HepG2 (cell line): ENCODE measurements around the gene COMP. TPM values are rescaled to one million over a fixed set of nuclear protein-coding genes. Genes with fewer than 3 reads are reported as not detected.

ENCODE experiments used
- ATAC-seq: fragments of 200-7000 bp; cut with Tn5 transposase; 3 replicates; pipeline ENCODE4 v1.9.1; 2020; ENCODE audit warnings: mild to moderate bottlenecking, moderate library complexity
- BruUV-seq: library from RNA; stranded (reverse); fragments of 400-500 nt; replicated peaks from 2 replicates; lab custom pipeline; 2021; lab: Mats Ljungman, UMichigan
- CTCF ChIA-PET: fragments of 300-600 bp; formaldehyde crosslinking; extraction: SDS; loops from one replicate; lab custom pipeline; 2021; ENCODE audit warnings: low total read pairs, inconsistent platforms, low intra/inter-chr PET ratio; lab: Yijun Ruan, JAX
- POLR2A ChIA-PET: fragments of 350-600 bp; sonication (Branson Sonifier 250); formaldehyde crosslinking; loops from one replicate; lab custom pipeline; 2020; ENCODE audit warnings: antibody characterized with exemption, inconsistent platforms; lab: Yijun Ruan, JAX
- DNase-seq: peaks from one replicate; pipeline ENCODE4 v3.0.0-alpha.2; 2015; ENCODE audit warnings: low spot score
- FAIRE-seq: peaks from 3 replicates; lab custom pipeline; 2011; peaks lifted over from hg19 to GRCh38; lab: Jason Lieb, UNC
- H2AFZ ChIP-seq: one replicate; pipeline ENCODE4 v1.6.1; 2011; ENCODE audit warnings: low read length, inconsistent platforms
- H3K27ac ChIP-seq: fragments of 300-600 bp; 3 replicates; pipeline ENCODE4 v1.8.0; 2011; ENCODE audit warnings: mixed run types, mild to moderate bottlenecking, mixed read lengths, low read length, inconsistent platforms; ENCODE audit not compliant: insufficient read depth; ENCODE audit errors: extremely low read length
- H3K27me3 ChIP-seq, 2 experiments: fragments of 200-600 bp in 1 of 2; 2 replicates in 1 of 2; 3 replicates in 1 of 2; pipeline versions ENCODE4 v1.6.0 to v1.8.0; 2011; ENCODE audit warnings: low read length in 2 of 2, mild to moderate bottlenecking in 2 of 2, moderate library complexity in 2 of 2, inconsistent platforms in 1 of 2; ENCODE audit not compliant: insufficient read depth in 2 of 2, control insufficient read depth in 1 of 2
- H3K36me3 ChIP-seq, 2 experiments: fragments of 200-600 bp in 1 of 2; replicated peaks in 1 of 2; 2 replicates in 1 of 2; 3 replicates in 1 of 2; pipeline versions ENCODE4 v1.5.1 to v1.8.0; 2011; ENCODE audit warnings: low read length in 2 of 2, inconsistent platforms in 1 of 2; ENCODE audit not compliant: insufficient read depth in 2 of 2, control insufficient read depth in 1 of 2
- H3K4me1 ChIP-seq: 2 replicates; pipeline ENCODE4 v1.5.1; 2012; ENCODE audit warnings: low read length, inconsistent platforms; ENCODE audit not compliant: insufficient read depth
- H3K4me2 ChIP-seq: 2 replicates; pipeline ENCODE4 v1.6.0; 2011; ENCODE audit warnings: low read depth, low read length, inconsistent platforms
- H3K4me3 ChIP-seq, 3 experiments: fragments of 200-600 bp in 1 of 3; sonication (generic), shearing (Covaris generic) in 1 of 3; replicated peaks in 1 of 3; 2 replicates each; pipeline ENCODE4 v1.5.1; 2011 to 2016; ENCODE audit warnings: low read length in 3 of 3, inconsistent platforms in 2 of 3, low read depth in 2 of 3, mild to moderate bottlenecking in 2 of 3, control low read depth in 1 of 3, mixed read lengths in 1 of 3; ENCODE audit not compliant: insufficient read depth in 1 of 3
- H3K79me2 ChIP-seq: one replicate; pipeline ENCODE4 v1.6.1; 2011; ENCODE audit warnings: low read length, inconsistent platforms; ENCODE audit not compliant: insufficient read depth
- H3K9ac ChIP-seq: 2 replicates; pipeline ENCODE4 v1.6.0; 2011; ENCODE audit warnings: mild to moderate bottlenecking, low read depth, low read length, inconsistent platforms; ENCODE audit not compliant: insufficient read depth
- H3K9me3 ChIP-seq: 2 replicates; pipeline ENCODE4 v1.5.1; 2012; ENCODE audit warnings: mild to moderate bottlenecking, low read length
- H4K20me1 ChIP-seq: 2 replicates; pipeline ENCODE4 v1.6.0; 2011; ENCODE audit warnings: inconsistent platforms, mild to moderate bottlenecking, low read length, moderate library complexity; ENCODE audit not compliant: insufficient read depth
- HNRNPK ChIP-seq: fragments of 200-400 bp; formaldehyde crosslinking; IDR thresholded peaks from 2 replicates; pipeline ENCODE4 v1.6.1; 2018; ENCODE audit warnings: low read length, low read depth, moderate library complexity, mild to moderate bottlenecking; ENCODE audit not compliant: poor library complexity, severe bottlenecking
- PHF5A ChIP-seq: IDR thresholded peaks from one replicate; pipeline ENCODE4 v1.6.1; 2018; ENCODE audit warnings: low read depth, missing genetic modification reagents; ENCODE audit not compliant: unreplicated experiment
- SMAD1 ChIP-seq: sonication (generic); formaldehyde crosslinking; IDR thresholded peaks from 2 replicates; pipeline ENCODE4 v1.4.0; 2020; ENCODE audit warnings: missing genetic modification reagents, low read depth, mild to moderate bottlenecking, borderline replicate concordance
- XBP1 ChIP-seq: sonication (generic); formaldehyde crosslinking; IDR thresholded peaks from 2 replicates; pipeline ENCODE4 v1.5.0; 2020; ENCODE audit warnings: missing genetic modification reagents
- ZFP62 ChIP-seq: sonication (generic); formaldehyde crosslinking; IDR thresholded peaks from 2 replicates; pipeline ENCODE4 v1.4.0; 2020; ENCODE audit warnings: missing genetic modification reagents
- ZNF20 ChIP-seq: sonication (generic); formaldehyde crosslinking; IDR thresholded peaks from 2 replicates; pipeline ENCODE4 v1.4.0; 2020; ENCODE audit warnings: mild to moderate bottlenecking, moderate library complexity, missing genetic modification reagents
- ZNF235 ChIP-seq: sonication (generic); formaldehyde crosslinking; IDR thresholded peaks from 2 replicates; pipeline ENCODE4 v1.8.1; 2023; ENCODE audit warnings: mild to moderate bottlenecking, missing genetic modification reagents, borderline replicate concordance
- ZNF383 ChIP-seq: sonication (generic); formaldehyde crosslinking; IDR thresholded peaks from 2 replicates; pipeline ENCODE4 v1.4.0; 2020; ENCODE audit warnings: missing genetic modification reagents, mild to moderate bottlenecking, borderline replicate concordance
- ZNF44 ChIP-seq: sonication (generic); formaldehyde crosslinking; IDR thresholded peaks from 2 replicates; pipeline ENCODE4 v1.5.1; 2020; ENCODE audit warnings: mild to moderate bottlenecking, missing genetic modification reagents
- ZSCAN31 ChIP-seq: sonication (generic); formaldehyde crosslinking; IDR thresholded peaks from 2 replicates; pipeline ENCODE4 v1.5.0; 2020; ENCODE audit warnings: low read depth, mild to moderate bottlenecking, missing genetic modification reagents
- WGBS: methylation state at CpG from one replicate; pipeline ENCODE4 v1.1.6; 2017; ENCODE audit warnings: low lambda C conversion rate; 5-methylcytosine and 5-hydroxymethylcytosine counted together
- in situ Hi-C: cut with HindIII; loops from 2 replicates; pipeline ENCODE4 v1.10.0; 2017; ENCODE audit warnings: low pct_unique_long_range_greater_than_20kb; ENCODE audit not compliant: extremely low pct_ligation_motif_present
- intact Hi-C: fragments of 100-400 bp; cut with micrococcal nuclease; formaldehyde crosslinking; loops from one replicate; pipeline ENCODE4 v1.10.0; 2022; ENCODE audit not compliant: unreplicated experiment
- polyA plus RNA-seq, 8 experiments: library from polyadenylated mRNA; depleted of rRNA in 3 of 8; stranded (reverse) in 7 of 8; unstranded in 1 of 8; fragments of >200 nt; fragmentation: Illumina TruSeq in 4 of 8; extraction: Trizol in 4 of 8; gene quantifications; 2 replicates each; pipeline versions ENCODE4 v1.2.1 to v1.2.3, GENCODE V29; 2011 to 2016; ENCODE audit warnings: low read depth in 4 of 8, missing spikeins in 1 of 8, mixed read lengths in 1 of 8; ENCODE audit not compliant: insufficient read depth in 1 of 8
- total RNA-seq, 5 experiments: library from RNA; depleted of rRNA; stranded (reverse); fragments of >200 nt; fragmentation: Illumina TruSeq; extraction: Trizol; gene quantifications; 2 replicates each; pipeline ENCODE4 v1.2.3, GENCODE V29; 2016; ENCODE audit warnings: low read depth in 1 of 5
- TF ChIP-seq, protein P1 (sequence below): sonication (generic); formaldehyde crosslinking; IDR thresholded peaks from 2 replicates; pipeline ENCODE4 v1.4.0; 2020; ENCODE audit warnings: missing genetic modification reagents, mild to moderate bottlenecking, borderline replicate concordance
- TF ChIP-seq, protein P2 (sequence below): sonication (generic); formaldehyde crosslinking; IDR thresholded peaks from 2 replicates; pipeline ENCODE4 v1.5.1; 2020; ENCODE audit warnings: mild to moderate bottlenecking, missing genetic modification reagents
- TF ChIP-seq, protein P3 (sequence below): sonication (generic); formaldehyde crosslinking; IDR thresholded peaks from 2 replicates; pipeline ENCODE4 v1.9.0; 2022; ENCODE audit warnings: low read depth, missing genetic modification reagents

The COMP gene
- total and polyA plus RNA-seq, 2 of the 13 experiments (the other 11 are each of a cell fraction or from before 2014, with no cell fraction given), result 0.04 to 0.13 TPM

- ATAC-seq (no peak), DNase-seq (no peak), FAIRE-seq (no peak)
- Histone ChIP-seq H3K9me3 (no peaks in the 10 kb centered on the region), H3K79me2 (peaks cover 3% of the 10 kb centered on the region), H3K9ac (no peak overlapping the region), H3K27ac (no peak overlapping the region), H2AFZ (no peak overlapping the region), H3K4me1 (peaks cover 29% of the 10 kb centered on the region), H3K4me3 (no peak overlapping the region), H3K4me2 (no peak overlapping the region), H4K20me1 (no peaks in the 10 kb centered on the region), H3K27me3 (no peaks in the 10 kb centered on the region), H3K36me3 (0 out of 5 replicates have a peak, but pooled peaks cover 0 to 7% of the 10 kb centered on the region in 2 experiments)
- in situ Hi-C loops, result no loop called here
- ChIA-PET CTCF (no interaction called here), POLR2A (no interaction called here)
- BruUV-seq, result no TSS peak
- intact Hi-C loops, result no loop called here
- 100% methylated on average over 6 of the region's 26 CpGs for WGBS
- TF ChIP-seq, protein P1, sequence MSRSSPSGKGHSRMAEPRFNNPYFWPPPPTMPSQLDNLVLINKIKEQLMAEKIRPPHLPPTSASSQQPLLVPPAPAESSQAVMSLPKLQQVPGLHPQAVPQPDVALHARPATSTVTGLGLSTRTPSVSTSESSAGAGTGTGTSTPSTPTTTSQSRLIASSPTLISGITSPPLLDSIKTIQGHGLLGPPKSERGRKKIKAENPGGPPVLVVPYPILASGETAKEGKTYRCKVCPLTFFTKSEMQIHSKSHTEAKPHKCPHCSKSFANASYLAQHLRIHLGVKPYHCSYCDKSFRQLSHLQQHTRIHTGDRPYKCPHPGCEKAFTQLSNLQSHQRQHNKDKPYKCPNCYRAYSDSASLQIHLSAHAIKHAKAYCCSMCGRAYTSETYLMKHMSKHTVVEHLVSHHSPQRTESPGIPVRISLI, result no peak
- TF ChIP-seq HNRNPK, result no peak
- TF ChIP-seq, protein P2, sequence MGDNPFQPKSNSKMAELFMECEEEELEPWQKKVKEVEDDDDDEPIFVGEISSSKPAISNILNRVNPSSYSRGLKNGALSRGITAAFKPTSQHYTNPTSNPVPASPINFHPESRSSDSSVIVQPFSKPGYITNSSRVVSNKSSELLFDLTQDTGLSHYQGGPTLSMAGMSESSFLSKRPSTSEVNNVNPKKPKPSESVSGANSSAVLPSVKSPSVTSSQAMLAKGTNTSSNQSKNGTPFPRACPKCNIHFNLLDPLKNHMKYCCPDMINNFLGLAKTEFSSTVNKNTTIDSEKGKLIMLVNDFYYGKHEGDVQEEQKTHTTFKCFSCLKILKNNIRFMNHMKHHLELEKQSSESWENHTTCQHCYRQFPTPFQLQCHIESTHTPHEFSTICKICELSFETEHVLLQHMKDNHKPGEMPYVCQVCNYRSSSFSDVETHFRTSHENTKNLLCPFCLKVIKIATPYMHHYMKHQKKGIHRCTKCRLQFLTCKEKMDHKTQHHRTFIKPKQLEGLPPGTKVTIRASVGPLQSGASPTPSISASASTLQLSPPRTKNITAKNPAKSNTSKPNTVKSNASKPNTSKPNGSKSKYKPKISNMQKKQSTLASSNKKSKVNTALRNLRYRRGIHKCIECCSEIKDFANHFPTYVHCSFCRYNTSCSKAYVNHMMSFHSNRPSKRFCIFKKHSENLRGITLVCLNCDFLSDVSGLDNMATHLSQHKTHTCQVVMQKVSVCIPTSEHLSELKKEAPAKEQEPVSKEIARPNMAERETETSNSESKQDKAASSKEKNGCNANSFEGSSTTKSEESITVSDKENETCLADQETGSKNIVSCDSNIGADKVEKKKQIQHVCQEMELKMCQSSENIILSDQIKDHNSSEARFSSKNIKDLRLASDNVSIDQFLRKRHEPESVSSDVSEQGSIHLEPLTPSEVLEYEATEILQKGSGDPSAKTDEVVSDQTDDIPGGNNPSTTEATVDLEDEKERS, result no peak
- TF ChIP-seq ZNF383 (CRISPR knock-in tag), result no peak
- no peak for TF ChIP-seq SMAD1 (CRISPR knock-in tag)
- no peak for TF ChIP-seq PHF5A
- no peak for TF ChIP-seq XBP1
- TF ChIP-seq ZNF20 (CRISPR knock-in tag), result no peak
- TF ChIP-seq, protein P3, sequence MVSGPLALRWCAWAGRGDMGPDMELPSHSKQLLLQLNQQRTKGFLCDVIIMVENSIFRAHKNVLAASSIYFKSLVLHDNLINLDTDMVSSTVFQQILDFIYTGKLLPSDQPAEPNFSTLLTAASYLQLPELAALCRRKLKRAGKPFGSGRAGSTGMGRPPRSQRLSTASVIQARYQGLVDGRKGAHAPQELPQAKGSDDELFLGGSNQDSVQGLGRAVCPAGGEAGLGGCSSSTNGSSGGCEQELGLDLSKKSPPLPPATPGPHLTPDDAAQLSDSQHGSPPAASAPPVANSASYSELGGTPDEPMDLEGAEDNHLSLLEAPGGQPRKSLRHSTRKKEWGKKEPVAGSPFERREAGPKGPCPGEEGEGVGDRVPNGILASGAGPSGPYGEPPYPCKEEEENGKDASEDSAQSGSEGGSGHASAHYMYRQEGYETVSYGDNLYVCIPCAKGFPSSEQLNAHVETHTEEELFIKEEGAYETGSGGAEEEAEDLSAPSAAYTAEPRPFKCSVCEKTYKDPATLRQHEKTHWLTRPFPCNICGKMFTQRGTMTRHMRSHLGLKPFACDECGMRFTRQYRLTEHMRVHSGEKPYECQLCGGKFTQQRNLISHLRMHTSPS (CRISPR knock-in tag), result no peak
- TF ChIP-seq ZNF44 (CRISPR knock-in tag), result no peak
- TF ChIP-seq ZFP62, result no peak
- TF ChIP-seq ZSCAN31 (CRISPR knock-in tag), result no peak
- TF ChIP-seq ZNF235 (CRISPR knock-in tag), result no peak
Measured at GRCh38 chr19:18745012-18745735, 45.9 kb downstream of the COMP start.
